SH-SY5Y (cell line): Measurements from ENCODE around the gene IGF1.

Experiments
- GATA2 ChIP-seq: IDR thresholded peaks from 2 replicates; pipeline ENCODE4 v1.6.1; 2011; ENCODE audit warnings: mild to moderate bottlenecking, low read depth, low read length
- GATA3 ChIP-seq: IDR thresholded peaks from 2 replicates; pipeline ENCODE4 v1.6.1; 2011; ENCODE audit warnings: low read depth, mild to moderate bottlenecking, low read length, moderate library complexity

DNA sequence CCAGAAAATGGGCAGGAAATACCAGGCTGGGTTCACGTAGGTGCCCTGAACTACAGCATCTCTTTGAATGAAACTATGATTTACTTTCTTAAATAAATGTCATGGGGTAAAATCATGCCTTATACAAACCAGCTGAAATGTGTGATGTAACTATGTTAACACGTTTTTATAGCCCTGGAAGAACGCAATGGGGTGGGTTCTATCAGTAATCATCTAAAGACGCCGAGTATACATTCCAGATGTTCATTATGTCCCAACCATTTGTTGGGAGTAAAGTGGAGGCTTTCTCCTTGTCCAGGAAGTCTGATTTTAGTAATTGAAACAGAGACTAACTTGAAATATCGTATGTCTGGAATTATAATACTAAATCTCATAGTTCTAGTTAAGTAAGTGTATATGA lies 16.2 kb upstream of the IGF1 start:
- TF ChIP-seq GATA2 (no peak), GATA3 (no peak)
